Measurements from ENCODE around the gene MRS2.
A peak's percentile ranks its signal among the peaks of the same experiment; 100 is the strongest.
"Not testable (repeated sequence)": the region's sequence is repeated elsewhere in the genome, so short reads cannot be mapped to it uniquely, and the experiment has no call there.

Gene MRS2

DNA sequence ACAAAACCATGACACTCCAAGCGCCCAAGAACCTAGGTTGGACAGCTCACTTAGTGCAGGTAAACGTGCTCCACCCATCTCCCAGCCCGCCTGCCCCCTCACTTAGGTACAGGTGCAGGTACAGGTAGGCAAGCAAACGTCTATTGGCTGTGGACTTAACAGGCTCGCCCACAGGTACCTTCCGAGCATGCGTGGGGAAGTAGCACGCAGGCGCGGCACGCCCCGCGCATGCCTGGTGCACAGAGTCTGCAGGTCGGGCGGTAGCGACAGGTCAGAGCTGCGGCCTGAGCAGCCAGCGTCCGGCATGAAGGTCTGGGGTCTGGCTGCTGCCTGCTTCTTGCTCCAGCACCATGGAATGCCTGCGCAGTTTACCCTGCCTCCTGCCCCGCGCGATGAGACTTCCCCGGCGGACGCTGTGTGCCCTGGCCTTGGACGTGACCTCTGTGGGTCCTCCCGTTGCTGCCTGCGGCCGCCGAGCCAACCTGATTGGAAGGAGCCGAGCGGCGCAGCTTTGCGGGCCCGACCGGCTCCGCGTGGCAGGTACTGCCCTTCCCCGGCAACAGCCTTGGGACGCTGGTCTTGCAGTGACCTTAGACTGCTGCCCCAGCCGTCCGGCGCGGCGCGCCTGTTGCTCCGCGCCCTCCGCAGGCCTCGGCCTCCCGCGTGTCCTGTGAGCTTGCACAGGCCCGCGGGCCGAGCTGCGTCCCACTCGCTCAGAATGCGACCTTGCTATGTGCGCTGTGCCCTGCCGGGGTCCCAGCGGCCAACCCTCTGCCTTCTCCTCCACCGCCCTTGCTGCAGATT is at the start of gene MRS2:
Gene MRS2 (plus strand): TSS at position 240 of the 804 bp plus-strand sequence. CDS start 111 bp downstream, at position 351.
- DNase-seq, result peak; percentile 80

GRCh38 chr6:24353861-24354260 is 48.9 kb upstream of the MRS2 start:
- no peak for DNase-seq

GRCh38 chr6:24355393-24355792 is 47.3 kb upstream of the MRS2 start:
- no peak for DNase-seq

DNA sequence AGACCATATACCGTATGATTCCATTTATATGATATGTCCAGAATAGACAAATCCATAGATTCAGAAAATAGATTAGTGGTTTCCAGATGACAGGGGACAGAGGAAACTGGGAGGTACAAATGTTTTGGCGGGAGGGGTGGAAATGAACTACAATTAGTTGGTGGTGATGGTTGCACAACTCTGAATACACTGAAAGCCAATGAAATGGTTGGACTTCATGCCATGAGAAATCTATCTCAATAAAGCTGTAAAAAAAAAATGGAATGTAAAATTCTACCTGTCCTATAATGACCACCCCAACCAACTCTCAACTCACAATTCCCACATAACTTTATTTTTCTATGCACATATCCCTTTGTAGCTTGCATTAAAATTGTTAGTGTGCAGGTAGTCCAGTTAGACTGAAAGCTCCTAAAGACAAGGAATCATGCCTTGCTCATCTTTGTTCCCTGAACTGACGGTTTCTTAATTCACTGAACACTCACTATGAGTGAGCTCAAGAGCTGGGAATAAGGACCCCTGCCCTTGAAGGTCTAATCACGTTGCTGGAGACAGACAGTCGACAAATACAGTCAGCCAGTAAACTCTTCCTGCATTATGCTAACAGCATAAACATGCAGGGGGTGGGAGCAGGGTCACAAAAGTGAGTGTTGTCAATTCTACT is 46.3 kb upstream of the MRS2 start:
- no peak for DNase-seq

GRCh38 chr6:24357336-24358218 is 45.2 kb upstream of the MRS2 start, which contains the start of gene DCDC2:
TSS of gene DCDC2 (minus strand) at chr6:24358059. CDS start at chr6:24357750, 309 bp downstream.
- DNase-seq, result peak; percentile 33

- no peak for DNase-seq
Observed at GRCh38 chr6:24358219-24358821, 44.4 kb upstream of the MRS2 start.

- peak; percentile 90 for DNase-seq
Observed at GRCh38 chr6:24359640-24360454, 42.9 kb upstream of the MRS2 start.

DNA sequence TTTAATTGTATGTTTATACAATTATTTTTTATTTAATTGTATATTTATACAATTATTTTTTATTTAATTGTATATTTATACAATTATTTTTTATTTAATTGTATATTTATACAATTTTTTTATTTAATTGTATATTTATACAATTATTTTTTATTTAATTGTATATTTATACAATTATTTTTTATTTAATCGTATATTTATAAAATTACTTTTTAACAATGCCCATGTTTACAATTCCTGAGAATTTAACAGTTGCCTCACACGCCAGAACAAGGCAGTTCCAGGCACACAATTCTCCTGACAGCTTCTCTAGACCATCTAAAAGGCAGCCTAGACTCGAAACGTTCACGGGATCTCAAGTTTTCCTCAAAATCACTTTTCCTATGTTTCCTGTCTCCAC is 40.4 kb upstream of the MRS2 start:
- DNase-seq, result not testable (repeated sequence)

DNA sequence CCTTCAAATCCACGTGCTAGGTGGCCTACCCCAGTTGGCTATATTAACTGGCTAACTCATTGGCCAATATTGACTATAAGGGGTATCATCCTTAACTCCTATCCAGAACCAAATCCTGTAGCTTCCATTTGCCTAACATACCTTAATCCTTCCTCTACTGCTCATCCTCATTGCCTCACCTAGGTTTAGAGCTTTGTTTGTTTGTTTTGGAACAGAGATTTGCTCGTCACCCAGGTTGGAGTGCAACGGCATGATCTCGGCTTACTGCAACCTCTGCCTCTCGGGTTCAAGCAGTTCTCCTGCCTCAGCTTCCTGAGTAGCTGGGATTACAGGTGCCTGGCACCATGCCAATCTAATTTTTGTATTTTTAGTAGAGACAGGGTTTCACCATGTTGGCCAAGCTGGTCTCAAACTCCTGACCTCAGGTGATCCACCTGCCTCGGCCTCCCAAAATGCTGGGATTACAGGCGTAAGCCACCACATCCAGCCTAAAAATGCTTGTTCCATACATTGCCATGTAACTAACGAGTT is 37.6 kb upstream of the MRS2 start:
- not testable (repeated sequence) for DNase-seq

- no peak for DNase-seq
Observed at GRCh38 chr6:24374612-24375011, 28.1 kb upstream of the MRS2 start.

- no peak for DNase-seq
Observed at GRCh38 chr6:24376871-24377270, 25.9 kb upstream of the MRS2 start.

GRCh38 chr6:24378473-24379097 is 24.2 kb upstream of the MRS2 start:
- DNase-seq, result no peak

- DNase-seq, result no peak
Observed at GRCh38 chr6:24381476-24382219, 21.1 kb upstream of the MRS2 start.

DNA sequence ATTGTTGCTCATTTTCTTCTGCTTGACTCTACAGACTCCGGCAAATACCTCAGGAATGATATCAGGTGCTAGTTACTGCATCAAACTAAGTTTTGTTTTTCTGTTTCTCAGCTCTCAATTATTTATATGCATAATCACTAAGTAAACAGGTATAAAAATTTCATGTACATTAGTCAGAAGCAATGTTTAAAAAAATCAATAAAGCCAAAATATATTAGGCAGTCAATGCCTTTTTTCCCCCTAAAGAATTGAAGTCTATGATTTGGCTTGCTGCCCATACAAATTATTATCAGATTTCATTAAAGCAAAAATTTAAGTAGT is 20.6 kb upstream of the MRS2 start:
- no peak for DNase-seq

- not testable (repeated sequence) for DNase-seq
Observed at GRCh38 chr6:24382891-24383494, 19.7 kb upstream of the MRS2 start.

DNA sequence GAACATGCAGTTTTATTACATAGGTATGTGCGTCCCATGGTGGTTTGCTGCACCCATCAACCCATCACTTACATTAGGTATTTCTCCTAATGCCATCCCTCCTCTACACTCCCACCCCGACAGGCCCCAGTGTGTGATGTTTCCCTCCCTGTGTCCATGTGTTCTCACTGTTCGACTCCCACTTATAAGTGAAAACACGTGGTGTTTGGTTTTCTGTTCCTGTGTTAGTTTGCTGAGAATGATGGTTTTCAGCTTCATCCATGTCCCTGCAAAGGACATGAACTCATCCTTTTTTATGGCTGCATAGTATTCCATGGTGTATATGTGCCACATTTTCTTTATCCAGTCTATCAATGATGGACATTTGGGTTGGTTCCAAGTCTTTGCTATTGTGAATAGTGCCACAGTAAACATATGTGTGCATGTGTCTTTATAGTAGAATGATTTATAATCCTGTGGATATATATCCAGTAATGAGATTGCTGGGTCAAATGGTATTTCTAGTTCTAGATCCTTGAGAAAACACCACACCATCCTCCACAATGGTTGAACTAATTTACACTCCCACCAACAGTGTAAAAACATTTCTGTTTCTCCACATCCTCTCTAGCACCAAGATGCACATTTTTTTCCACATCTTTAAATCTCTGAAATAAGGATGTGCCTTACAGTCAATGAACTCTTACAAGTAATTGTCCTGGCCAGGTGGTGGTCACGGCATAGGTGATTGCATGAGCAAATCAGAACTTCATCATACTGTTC is 18.2 kb upstream of the MRS2 start:
- DNase-seq, result not testable (repeated sequence)

DNA sequence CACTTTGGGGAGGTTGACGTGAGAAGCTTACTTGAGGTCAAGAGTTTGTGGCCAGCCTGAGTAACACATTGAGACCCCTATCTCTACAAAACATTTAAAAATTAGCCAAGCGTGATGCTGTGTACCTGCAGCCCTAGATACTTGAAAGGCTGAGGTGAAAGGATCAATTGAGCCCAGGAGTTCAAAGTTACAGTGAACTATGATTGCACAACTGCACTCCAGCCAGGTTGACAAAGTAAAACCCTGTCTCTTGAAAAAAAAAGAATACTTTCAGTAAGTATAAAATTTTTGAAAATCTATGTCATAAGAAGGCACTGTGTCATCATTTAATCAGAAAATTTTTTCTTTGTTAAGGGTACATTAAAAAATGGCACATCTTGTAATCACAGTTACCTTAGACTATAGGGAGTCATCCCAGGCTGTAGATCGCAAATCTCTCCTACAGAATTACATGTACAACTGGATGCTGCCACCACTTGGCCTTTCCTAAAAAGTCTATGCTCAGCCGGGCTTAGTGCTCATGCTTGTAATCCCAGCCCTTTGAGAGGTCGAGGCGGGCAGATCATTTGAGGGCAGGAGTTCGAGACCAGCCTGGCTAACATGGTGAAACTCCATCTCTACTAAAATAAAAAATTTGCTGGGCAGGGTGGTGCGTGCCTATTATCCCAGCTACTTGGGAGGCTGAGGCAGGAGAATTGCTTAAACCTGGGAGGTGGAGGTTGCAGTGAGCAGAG is 17.0 kb upstream of the MRS2 start:
- DNase-seq, result no peak

DNA sequence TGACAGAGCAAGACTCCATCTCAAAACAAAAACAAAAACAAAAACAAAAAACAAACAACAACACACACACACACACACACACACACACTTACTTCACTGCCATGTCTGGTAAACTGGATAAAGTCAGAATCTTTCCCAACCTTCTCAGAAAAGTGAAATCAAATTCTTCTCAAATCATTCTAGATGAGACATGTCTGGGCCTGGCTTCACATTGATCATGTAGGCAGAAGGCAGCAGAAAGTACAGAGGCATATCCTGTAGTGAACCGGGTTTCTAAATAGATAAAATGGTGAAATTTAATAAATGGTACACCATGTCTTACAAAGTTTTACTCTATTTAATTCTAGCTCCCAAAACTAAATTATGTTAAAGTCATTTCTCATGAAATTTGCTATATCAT is 14.9 kb upstream of the MRS2 start:
- DNase-seq, result no peak

DNA sequence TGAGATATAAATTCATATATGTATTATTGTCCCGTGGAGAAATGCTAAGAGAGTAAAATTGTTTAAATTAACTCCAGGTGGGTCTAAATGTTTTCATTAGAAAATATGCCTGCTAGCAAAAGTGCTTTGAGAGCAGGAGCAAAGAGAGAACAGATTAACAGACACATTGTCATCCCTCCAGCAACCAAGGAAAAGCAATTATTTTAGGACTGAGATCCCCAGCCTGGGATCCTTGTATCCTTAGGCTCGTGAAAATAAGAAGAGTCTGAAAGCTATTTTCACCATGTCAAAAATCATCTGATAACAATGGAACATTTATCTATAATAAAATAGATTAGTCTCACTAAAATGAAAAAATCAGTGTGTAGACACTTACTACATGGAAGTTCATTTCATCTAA is 11.5 kb upstream of the MRS2 start:
- DNase-seq, result no peak

Measured in NCI-H187 treated with DMSO at 0.1 percent for 48 hours (cell line).